Measurements from ENCODE around the gene MTMR3.

DNA sequence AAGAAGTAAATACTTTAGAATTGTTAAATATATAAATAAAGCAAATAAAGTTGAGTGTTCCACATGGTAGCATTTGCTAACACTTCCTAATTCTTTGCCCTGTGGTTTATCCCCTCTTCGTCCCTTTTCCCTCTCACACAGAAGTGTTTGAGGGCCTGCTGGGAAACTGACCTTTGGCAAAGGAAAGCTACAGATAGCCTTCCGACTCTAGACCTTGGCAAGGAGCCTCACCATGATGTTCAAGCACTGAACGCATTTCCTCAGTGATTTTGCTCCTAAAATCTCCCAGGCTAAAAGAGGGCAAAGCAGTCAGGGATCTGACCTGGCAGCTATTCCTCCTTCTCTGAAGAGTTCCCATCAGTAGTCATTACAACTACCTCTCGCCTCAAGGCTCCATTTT lies 144.8 kb downstream of the MTMR3 start:
- TF ChIP-seq, protein P1, sequence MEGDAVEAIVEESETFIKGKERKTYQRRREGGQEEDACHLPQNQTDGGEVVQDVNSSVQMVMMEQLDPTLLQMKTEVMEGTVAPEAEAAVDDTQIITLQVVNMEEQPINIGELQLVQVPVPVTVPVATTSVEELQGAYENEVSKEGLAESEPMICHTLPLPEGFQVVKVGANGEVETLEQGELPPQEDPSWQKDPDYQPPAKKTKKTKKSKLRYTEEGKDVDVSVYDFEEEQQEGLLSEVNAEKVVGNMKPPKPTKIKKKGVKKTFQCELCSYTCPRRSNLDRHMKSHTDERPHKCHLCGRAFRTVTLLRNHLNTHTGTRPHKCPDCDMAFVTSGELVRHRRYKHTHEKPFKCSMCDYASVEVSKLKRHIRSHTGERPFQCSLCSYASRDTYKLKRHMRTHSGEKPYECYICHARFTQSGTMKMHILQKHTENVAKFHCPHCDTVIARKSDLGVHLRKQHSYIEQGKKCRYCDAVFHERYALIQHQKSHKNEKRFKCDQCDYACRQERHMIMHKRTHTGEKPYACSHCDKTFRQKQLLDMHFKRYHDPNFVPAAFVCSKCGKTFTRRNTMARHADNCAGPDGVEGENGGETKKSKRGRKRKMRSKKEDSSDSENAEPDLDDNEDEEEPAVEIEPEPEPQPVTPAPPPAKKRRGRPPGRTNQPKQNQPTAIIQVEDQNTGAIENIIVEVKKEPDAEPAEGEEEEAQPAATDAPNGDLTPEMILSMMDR (IDR thresholded peaks at IDR 0.05): no peak
- TF ChIP-seq POLR2A (IDR thresholded peaks at IDR 0.05): no peak

Measured in adrenal gland (tissue), 5 donors.